Measurements from ENCODE around the gene SSX1.
"Not testable (repeated sequence)": the region's sequence is repeated elsewhere in the genome, so short reads cannot be mapped to it uniquely, and the experiment has no call there.

The SSX1 gene, protein sequence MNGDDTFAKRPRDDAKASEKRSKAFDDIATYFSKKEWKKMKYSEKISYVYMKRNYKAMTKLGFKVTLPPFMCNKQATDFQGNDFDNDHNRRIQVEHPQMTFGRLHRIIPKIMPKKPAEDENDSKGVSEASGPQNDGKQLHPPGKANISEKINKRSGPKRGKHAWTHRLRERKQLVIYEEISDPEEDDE

DNA sequence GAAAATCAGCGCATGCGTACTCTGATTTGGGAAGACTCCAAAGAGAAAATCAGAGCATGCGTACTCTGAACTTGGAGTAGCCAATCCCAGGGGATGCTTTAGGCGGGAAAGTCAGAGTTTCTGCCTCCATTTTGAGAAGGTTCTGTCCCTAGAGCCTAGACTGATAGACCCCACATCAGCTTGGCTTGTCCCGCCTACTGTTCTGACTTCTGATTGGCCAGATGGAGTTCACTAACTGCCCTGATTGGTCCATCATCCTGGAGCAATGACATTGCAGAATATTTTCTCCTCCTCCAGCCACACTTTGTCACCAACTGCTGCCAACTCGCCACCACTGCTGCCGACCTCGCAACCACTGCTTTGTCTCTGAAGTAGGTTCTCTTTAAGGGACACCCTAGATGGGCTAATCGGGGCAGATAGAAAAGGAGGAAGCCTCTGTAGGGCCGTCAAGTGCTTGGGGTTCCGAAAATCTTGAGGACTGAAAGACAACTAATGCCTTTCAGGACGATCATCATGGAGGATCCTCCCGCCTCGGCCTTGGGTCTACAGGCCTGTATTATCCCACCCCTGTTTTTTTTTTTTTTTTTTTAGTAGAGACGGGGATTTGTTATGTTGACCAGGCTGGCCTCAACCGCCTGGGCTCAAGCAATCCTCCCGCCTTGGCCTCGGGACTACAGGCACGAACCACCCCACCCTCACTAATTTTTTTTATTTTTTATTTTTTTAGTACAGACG lies at the start of gene SSX1:
SSX1 (plus strand) TSS at position 331 of the 735 bp plus-strand sequence. CDS start 1,850 bp downstream, outside the sequence.
- DNase-seq, result not testable (repeated sequence)

DNA sequence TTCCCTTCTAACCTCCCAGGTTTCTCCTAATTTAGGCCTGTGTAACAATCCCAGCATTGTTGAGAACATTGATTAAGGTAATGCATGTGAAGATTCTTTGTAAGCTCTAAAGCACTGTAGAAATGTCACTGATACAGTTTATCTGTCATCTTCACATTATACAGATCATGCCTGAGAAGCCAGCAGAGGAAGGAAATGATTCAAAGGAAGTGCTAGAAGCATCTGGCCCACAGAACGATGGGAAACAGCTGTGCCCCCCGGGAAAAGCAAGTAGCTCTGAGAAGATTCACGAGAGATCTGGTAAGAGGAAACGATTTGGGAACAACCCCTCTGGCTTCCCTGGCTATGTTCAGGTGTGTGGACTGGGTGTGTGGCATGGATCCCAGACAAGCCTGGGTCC lies 40.9 kb upstream of the SSX1 start:
- not testable (repeated sequence) for DNase-seq

DNA sequence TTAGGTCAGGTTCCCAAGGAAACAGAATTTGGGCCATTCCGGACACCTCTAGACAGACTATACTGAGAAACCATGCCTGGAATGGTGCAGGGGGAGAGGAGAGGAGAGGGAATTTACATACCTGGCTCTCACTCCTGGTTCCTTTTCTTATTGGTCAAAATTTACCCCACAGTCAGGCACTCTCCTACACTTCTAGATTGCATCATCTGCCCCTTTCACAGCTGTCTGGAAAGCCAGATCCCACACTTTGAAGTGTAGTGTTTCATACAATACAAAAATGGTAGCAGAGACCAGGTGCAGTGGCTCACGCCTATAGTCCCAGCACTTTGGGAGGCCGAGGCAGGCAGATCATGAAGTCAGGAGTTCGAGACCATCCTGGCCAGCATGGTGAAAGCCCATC lies 31.0 kb upstream of the SSX1 start:
- DNase-seq, result not testable (repeated sequence)

DNA sequence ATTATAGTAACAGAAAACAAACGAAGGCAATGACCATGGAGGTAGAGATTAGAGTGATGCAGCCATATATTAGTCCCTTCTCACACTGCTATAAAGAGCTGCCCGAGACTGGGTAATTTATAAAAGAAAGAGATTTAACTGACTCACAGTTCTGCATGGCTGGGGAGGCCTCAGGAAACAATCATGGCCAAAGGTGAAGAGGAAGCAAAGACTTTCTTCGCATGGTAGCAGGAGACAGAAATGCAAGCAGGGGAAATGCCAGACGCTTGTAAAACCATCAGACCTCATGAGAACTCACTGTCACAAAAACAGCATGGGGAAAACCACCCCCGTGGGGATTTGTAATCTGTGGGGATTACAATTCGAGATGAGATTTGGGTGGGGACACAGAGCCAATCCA lies 2.2 kb upstream of the SSX1 start:
- DNase-seq, result not testable (repeated sequence)

DNA sequence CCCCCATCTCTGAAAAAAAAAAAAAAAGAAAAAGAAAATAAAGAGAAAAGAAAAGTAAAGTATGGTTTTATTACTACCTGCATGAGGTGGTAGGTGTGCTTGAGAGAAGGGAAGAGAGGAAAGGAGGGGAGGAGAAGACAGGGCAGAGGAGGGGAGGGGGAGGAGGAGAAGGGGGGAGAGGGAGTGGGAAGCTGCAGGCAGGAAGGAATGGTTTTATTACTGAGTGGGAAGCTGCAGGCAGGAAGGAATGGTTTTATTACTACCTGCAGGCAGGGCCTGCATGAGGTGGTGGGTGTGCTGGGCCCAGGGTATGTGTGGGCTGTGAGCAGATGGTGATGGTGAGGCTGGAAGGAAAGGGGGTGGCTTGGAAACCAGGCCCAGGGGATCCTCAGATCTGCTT lies 19.2 kb downstream of the SSX1 start:
- not testable (repeated sequence) for DNase-seq

DNA sequence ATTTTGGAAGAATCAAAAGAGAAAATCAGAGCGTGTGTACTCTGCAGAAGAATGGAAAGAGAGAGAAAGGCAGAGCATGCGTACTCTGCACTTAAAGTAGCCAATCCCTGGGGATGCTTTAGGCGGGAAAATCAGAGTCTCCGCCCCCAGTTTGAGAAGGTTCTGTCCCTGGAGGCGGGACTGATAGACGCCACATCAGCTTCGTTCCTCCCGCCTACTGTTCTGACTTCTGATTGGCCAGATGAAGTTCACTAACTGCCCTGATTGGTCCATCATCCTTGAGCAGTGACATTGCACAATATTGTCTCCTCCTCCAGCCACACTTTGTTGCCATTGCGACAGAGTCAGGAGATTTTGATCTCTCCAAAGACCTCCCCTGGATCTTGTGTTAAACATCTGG lies 23.8 kb downstream of the SSX1 start:
- no peak for DNase-seq

DNA sequence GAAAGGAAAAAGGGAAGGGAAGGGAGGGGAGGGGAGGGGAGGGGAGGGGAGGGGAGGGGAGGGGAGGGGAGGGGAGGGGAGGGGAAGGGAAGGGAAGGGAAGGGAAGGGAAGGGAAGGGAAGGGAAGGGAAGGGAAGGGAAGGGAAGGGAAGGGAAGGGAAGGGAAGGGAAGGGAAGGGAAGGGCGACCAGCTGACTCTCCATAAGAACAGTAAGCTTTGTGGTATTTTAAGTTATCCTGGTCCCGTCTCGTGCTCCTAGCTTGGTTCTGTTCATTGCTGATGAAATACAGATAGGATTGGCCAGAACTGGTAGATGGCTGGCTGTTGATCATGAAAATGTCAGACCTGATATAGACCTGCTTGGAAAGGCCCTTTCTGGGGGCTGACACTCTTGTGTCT lies 25.5 kb downstream of the SSX1 start:
- DNase-seq, result not testable (repeated sequence)

DNA sequence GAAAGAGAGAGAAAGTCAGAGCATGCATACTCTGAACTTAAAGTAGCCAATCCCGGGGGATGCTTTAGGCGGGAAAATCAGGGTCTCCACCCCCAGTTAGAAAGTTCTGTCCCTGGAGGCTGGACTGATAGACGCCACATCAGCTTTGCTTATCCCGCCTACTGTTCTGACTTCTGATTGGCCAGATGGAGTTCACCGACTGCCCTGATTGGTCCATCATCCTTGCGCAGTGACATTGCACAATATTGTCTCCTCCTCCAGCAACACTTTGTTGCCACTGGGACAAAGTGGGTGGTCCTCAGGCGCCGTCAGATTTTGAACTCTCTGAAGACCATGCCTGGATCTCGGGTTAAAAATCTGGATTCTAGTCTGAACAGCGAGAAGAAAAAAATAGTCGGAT lies 51.0 kb downstream of the SSX1 start:
- no peak for DNase-seq

DNA sequence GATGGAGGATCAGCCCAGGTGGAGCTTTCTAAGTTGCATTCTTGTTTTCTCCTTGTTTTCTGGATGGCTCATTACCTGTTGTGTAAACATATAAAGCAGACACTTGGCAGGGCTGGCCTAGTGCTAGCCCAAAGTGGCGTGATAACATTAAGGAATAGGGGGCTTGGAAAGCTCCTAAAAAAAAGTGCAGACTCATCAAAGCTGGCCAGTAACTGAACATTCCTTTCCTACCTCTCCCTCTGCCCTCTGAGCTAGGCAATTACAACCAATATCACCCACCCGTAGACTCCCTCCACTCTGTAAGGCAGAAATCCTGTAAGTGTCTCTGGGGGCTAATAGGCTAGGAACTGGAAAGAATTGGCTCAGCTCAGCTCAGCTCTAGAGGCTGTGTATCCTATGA lies 58.8 kb downstream of the SSX1 start:
- DNase-seq, result not testable (repeated sequence)

Measured in GDM1 (cell line).